H1 (cell line): ENCODE measurements around the gene LPP. TPM values are rescaled to one million over a fixed set of nuclear protein-coding genes. Genes with fewer than 3 reads are reported as not detected.

ENCODE experiments used
- CTCF ChIA-PET: fragments of 300-600 bp; sonication (Branson Sonifier 250); formaldehyde crosslinking; loops from one replicate; lab custom pipeline; 2021; ENCODE audit not compliant: partially characterized antibody; lab: Charles Lee
- POLR2A ChIA-PET: fragments of 300-600 bp; sonication (Branson Sonifier 250); formaldehyde crosslinking; loops from one replicate; lab custom pipeline; 2021; ENCODE audit warnings: inconsistent platforms; ENCODE audit not compliant: partially characterized antibody; lab: Charles Lee
- DNase-seq, 2 experiments: peaks; one replicate each; pipeline versions ENCODE4 v3.0.0 to v3.0.0-alpha.2; 2010 to 2022; ENCODE audit warnings: low spot score in 2 of 2, low read depth in 1 of 2, mixed read lengths in 1 of 2
- FAIRE-seq: peaks from 2 replicates; lab custom pipeline; 2011; peaks lifted over from hg19 to GRCh38; lab: Jason Lieb, UNC
- H2AFZ ChIP-seq: 2 replicates; pipeline ENCODE4 v1.8.1; 2012; ENCODE audit warnings: low read length, inconsistent platforms
- H2AK5ac ChIP-seq: 2 replicates; pipeline ENCODE4 v1.6.1; 2013; ENCODE audit warnings: low read depth, low read length
- H2BK120ac ChIP-seq: replicated peaks from 2 replicates; pipeline ENCODE3; 2013; ENCODE audit warnings: low read depth, low read length, inconsistent platforms
- H2BK12ac ChIP-seq: 2 replicates; pipeline ENCODE4 v1.6.1; 2013; ENCODE audit warnings: low read depth, low read length
- H2BK15ac ChIP-seq: 2 replicates; pipeline ENCODE4 v1.6.1; 2013; ENCODE audit warnings: low read length
- H2BK20ac ChIP-seq: 2 replicates; pipeline ENCODE4 v1.6.1; 2013; ENCODE audit warnings: low read length
- H2BK5ac ChIP-seq: 2 replicates; pipeline ENCODE4 v1.6.1; 2013; ENCODE audit warnings: low read depth, low read length
- H3K14ac ChIP-seq: 2 replicates; pipeline ENCODE4 v1.6.1; 2013; ENCODE audit warnings: inconsistent platforms; ENCODE audit not compliant: insufficient read length
- H3K18ac ChIP-seq: 2 replicates; pipeline ENCODE4 v1.6.1; 2013; ENCODE audit warnings: low read length; ENCODE audit errors: extremely low read depth
- H3K23ac ChIP-seq: 2 replicates; pipeline ENCODE4 v1.6.1; 2013; ENCODE audit warnings: inconsistent platforms; ENCODE audit not compliant: insufficient read length
- H3K23me2 ChIP-seq: 2 replicates; pipeline ENCODE4 v1.6.1; 2013; ENCODE audit warnings: low read depth, low read length
- H3K27ac ChIP-seq: 2 replicates; pipeline ENCODE4 v1.6.1; 2011; ENCODE audit warnings: low read depth, low read length, inconsistent platforms
- H3K27me3 ChIP-seq, 4 experiments: replicated peaks in 1 of 4; 1 replicate in 1 of 4; 2 replicates in 3 of 4; pipeline versions ENCODE4 v1.6.1 to v1.8.1; 2011 to 2013; ENCODE audit warnings: low read length in 3 of 4, mild to moderate bottlenecking in 3 of 4, inconsistent platforms in 2 of 4, mixed read lengths in 2 of 4, moderate library complexity in 1 of 4; ENCODE audit not compliant: control insufficient read depth in 3 of 4, insufficient read depth in 3 of 4; ENCODE audit errors: extremely low read depth in 1 of 4
- H3K36me3 ChIP-seq, 4 experiments: 2 replicates each; pipeline versions ENCODE4 v1.6.1 to v1.8.1; 2011 to 2013; ENCODE audit warnings: mild to moderate bottlenecking in 4 of 4, low read length in 3 of 4, moderate library complexity in 2 of 4, control low read depth in 1 of 4, inconsistent platforms in 1 of 4; ENCODE audit not compliant: insufficient read depth in 4 of 4, control insufficient read depth in 2 of 4
- H3K4ac ChIP-seq: replicated peaks from 2 replicates; pipeline ENCODE3; 2013; ENCODE audit warnings: low read length, low read depth, mixed read lengths, inconsistent platforms; ENCODE audit not compliant: insufficient read length
- H3K4me1 ChIP-seq, 4 experiments: replicated peaks in 1 of 4; 1 replicate in 1 of 4; 2 replicates in 3 of 4; pipeline versions ENCODE4 v1.6.1 to v1.8.1; 2011 to 2013; ENCODE audit warnings: low read length in 3 of 4, inconsistent platforms in 2 of 4, mixed read lengths in 1 of 4; ENCODE audit not compliant: insufficient read depth in 4 of 4, control insufficient read depth in 3 of 4
- H3K4me2 ChIP-seq, 2 experiments: 2 replicates each; pipeline versions ENCODE4 v1.6.1 to v1.8.1; 2011 to 2013; ENCODE audit warnings: low read depth in 2 of 2, low read length in 2 of 2, control low read depth in 1 of 2, inconsistent platforms in 1 of 2, mild to moderate bottlenecking in 1 of 2; ENCODE audit not compliant: insufficient read depth in 1 of 2
- H3K4me3 ChIP-seq, 4 experiments: fragments of 200-600, 300-600 bp in 1 of 4; sonication (generic), shearing (Covaris generic), sonication (Bioruptor Twin) in 1 of 4; 2 replicates each; pipeline versions ENCODE4 v1.5.1 to v1.8.1; 2011 to 2016; ENCODE audit warnings: low read length in 4 of 4, low read depth in 3 of 4, control low read depth in 2 of 4, inconsistent platforms in 2 of 4, mild to moderate bottlenecking in 2 of 4, mixed read lengths in 1 of 4, moderate library complexity in 1 of 4; ENCODE audit not compliant: insufficient read depth in 2 of 4; ENCODE audit errors: extremely low read depth in 1 of 4
- H3K56ac ChIP-seq: replicated peaks from 2 replicates; pipeline ENCODE3; 2013; ENCODE audit warnings: low read depth, mild to moderate bottlenecking, mixed read lengths, low read length, inconsistent platforms; ENCODE audit not compliant: insufficient read length
- H3K79me1 ChIP-seq: 2 replicates; pipeline ENCODE4 v1.6.1; 2013; ENCODE audit warnings: low read depth, low read length, control low read depth
- H3K79me2 ChIP-seq, 2 experiments: 2 replicates each; pipeline versions ENCODE4 v1.6.1 to v1.8.1; 2012 to 2013; ENCODE audit warnings: low read length in 2 of 2, mild to moderate bottlenecking in 2 of 2, inconsistent platforms in 1 of 2; ENCODE audit not compliant: insufficient read depth in 2 of 2, control insufficient read depth in 1 of 2
- H3K9ac ChIP-seq, 4 experiments: replicated peaks in 1 of 4; 1 replicate in 1 of 4; 2 replicates in 3 of 4; pipeline versions ENCODE4 v1.6.1 to v1.8.1; 2011 to 2013; ENCODE audit warnings: low read depth in 3 of 4, low read length in 3 of 4, control low read depth in 2 of 4, mild to moderate bottlenecking in 2 of 4, moderate library complexity in 2 of 4, inconsistent platforms in 1 of 4; ENCODE audit errors: extremely low read depth in 1 of 4
- H3K9me3 ChIP-seq, 2 experiments: 2 replicates each; pipeline versions ENCODE4 v1.6.1 to v1.8.1; 2012 to 2013; ENCODE audit warnings: mild to moderate bottlenecking in 2 of 2, moderate library complexity in 2 of 2, control low read depth in 1 of 2, inconsistent platforms in 1 of 2, low read depth in 1 of 2, low read length in 1 of 2, mixed read lengths in 1 of 2; ENCODE audit not compliant: insufficient read depth in 2 of 2
- H4K20me1 ChIP-seq, 2 experiments: replicated peaks in 1 of 2; 2 replicates each; pipeline versions ENCODE3 to v1.8.1; 2011 to 2013; ENCODE audit warnings: inconsistent platforms in 2 of 2, low read length in 2 of 2, mild to moderate bottlenecking in 1 of 2; ENCODE audit not compliant: insufficient read depth in 2 of 2, control insufficient read depth in 1 of 2
- H4K5ac ChIP-seq: 2 replicates; pipeline ENCODE4 v1.6.1; 2013; ENCODE audit warnings: low read length, low read depth, mixed read lengths, inconsistent platforms; ENCODE audit not compliant: insufficient read length
- H4K8ac ChIP-seq: 2 replicates; pipeline ENCODE4 v1.8.0; 2013; ENCODE audit warnings: mild to moderate bottlenecking, moderate library complexity, low read length, inconsistent platforms; ENCODE audit not compliant: insufficient read depth; ENCODE audit errors: extremely low read depth
- H4K91ac ChIP-seq: replicated peaks from 2 replicates; pipeline ENCODE3; 2013; ENCODE audit warnings: low read length, mixed read lengths, inconsistent platforms; ENCODE audit not compliant: insufficient read length
- CHD2 ChIP-seq: IDR thresholded peaks from 2 replicates; pipeline ENCODE4 v1.6.1; 2012; ENCODE audit warnings: low read length, improper control_type of control experiment
- FOSL1 ChIP-seq: IDR thresholded peaks from 2 replicates; pipeline ENCODE4 v1.6.1; 2011; ENCODE audit warnings: mild to moderate bottlenecking, low read depth, low read length, moderate library complexity; ENCODE audit not compliant: insufficient read depth
- GTF2F1 ChIP-seq: IDR thresholded peaks from 2 replicates; pipeline ENCODE4 v1.6.1; 2012; ENCODE audit warnings: low read depth, low read length, improper control_type of control experiment, borderline replicate concordance
- HDAC6 ChIP-seq: IDR thresholded peaks from one replicate; pipeline ENCODE4 v1.7.1; 2012; ENCODE audit warnings: low read depth, mild to moderate bottlenecking, inconsistent platforms, low read length, moderate library complexity
- RBBP5 ChIP-seq: IDR thresholded peaks from 2 replicates; pipeline ENCODE4 v1.7.1; 2012; ENCODE audit warnings: low read depth, mild to moderate bottlenecking, inconsistent platforms, low read length, moderate library complexity, borderline replicate concordance
- RXRA ChIP-seq: IDR thresholded peaks from 2 replicates; pipeline ENCODE4 v1.6.1; 2011; ENCODE audit warnings: low read depth, mild to moderate bottlenecking, low read length, moderate library complexity; ENCODE audit not compliant: insufficient read depth
- SAP30 ChIP-seq: fragments of 300-600 bp; sonication (generic); IDR thresholded peaks from 2 replicates; pipeline ENCODE4 v1.7.1; 2012; ENCODE audit warnings: low read length, moderate library complexity, mild to moderate bottlenecking, inconsistent platforms; ENCODE audit not compliant: insufficient read depth, insufficient replicate concordance
- TBP ChIP-seq: IDR thresholded peaks from 2 replicates; pipeline ENCODE4 v1.6.1; 2011; ENCODE audit warnings: low read depth, low read length, improper control_type of control experiment
- WGBS, 2 experiments: shearing (Covaris generic) in 1 of 2; methylation state at CpG; one replicate each; pipeline versions ENCODE4 v1.1.6 to v1.1.7; 2013 to 2015; ENCODE audit warnings: low lambda C conversion rate in 2 of 2, mixed read lengths in 2 of 2, inconsistent platforms in 1 of 2, low coverage in 1 of 2, missing lambda C conversion rate in 1 of 2; ENCODE audit not compliant: insufficient replicate concordance in 2 of 2, insufficient coverage in 1 of 2, insufficient read length in 1 of 2; ENCODE audit errors: extremely low coverage in 1 of 2, missing lambda C conversion rate in 1 of 2; 5-methylcytosine and 5-hydroxymethylcytosine counted together
- polyA plus RNA-seq, 7 experiments: library from polyadenylated mRNA; depleted of rRNA in 3 of 7; stranded (reverse) in 5 of 7; unstranded in 2 of 7; fragments of >200 nt in 5 of 7; fragments of 200-250 nt in 2 of 7; gene quantifications; 1 replicate in 5 of 7; 2 replicates in 1 of 7; 4 replicates in 1 of 7; pipeline versions ENCODE4 v1.2.1 to v1.2.3, GENCODE V29; 2011 to 2013; ENCODE audit warnings: missing spikeins in 2 of 7, mixed read lengths in 2 of 7
- total RNA-seq: library from RNA; stranded (reverse); fragmentation: NEBNext Ultra II Directional; extraction: Animal tissue kit (Norgen Biotek cat#: 25700); gene quantifications from 2 replicates; pipeline ENCODE4 v1.2.1, GENCODE V29; 2021

Gene LPP
- total and polyA plus RNA-seq, 2 of the 8 experiments (the other 6 are each of a cell fraction or from before 2014, with no cell fraction given), result 10.0 to 53.3 TPM

GRCh38 chr3:188227442-188227841 is 73.5 kb downstream of the LPP start:
- Histone ChIP-seq H3K27me3 (no peaks in the 10 kb centered on the region), H2AFZ (no peak overlapping the region), H3K9ac (no peak overlapping the region), H2BK120ac (no peak overlapping the region), H3K4me2 (no peak overlapping the region), H3K18ac (no peak overlapping the region), H3K4me1 (no peaks in the 10 kb centered on the region; a peak in 1 of 7 replicates), H4K91ac (no peak overlapping the region), H2BK20ac (no peak overlapping the region), H2BK5ac (no peak overlapping the region), H3K79me2 (peaks cover 0 to 17% of the 10 kb centered on the region in 2 experiments; a peak in 2 of 4 replicates), H3K79me1 (no peaks in the 10 kb centered on the region; the same call in 1 of the 2 replicates), H3K23me2 (no peaks in the 10 kb centered on the region), H3K9me3 (no peaks in the 10 kb centered on the region), H3K4me3 (no peak overlapping the region), H3K14ac (no peak overlapping the region), H3K23ac (no peak overlapping the region), H4K8ac (peak overlapping the region; percentile 7; the same call in 1 of the 2 replicates), H4K20me1 (no peaks in the 10 kb centered on the region), H3K4ac (no peak overlapping the region), H3K27ac (no peak overlapping the region), H2BK15ac (no peak overlapping the region), H3K36me3 (no peaks in the 10 kb centered on the region)
- CTCF ChIA-PET, result interaction anchor here (0.6 to 1.1 kb wide), 3 partner anchors 12 to 487 kb away, joined by 3 to 4 read pairs (median 3); no protein-coding TSS in a partner anchor
- POLR2A ChIA-PET, result no interaction called here
- FAIRE-seq (no peak), DNase-seq (no peak)
- TF ChIP-seq SAP30, result no peak
- TF ChIP-seq GTF2F1, result no peak
- no peak for TF ChIP-seq RBBP5
- no peak for TF ChIP-seq FOSL1
- no peak for TF ChIP-seq TBP
- TF ChIP-seq CHD2, result no peak
- no peak for TF ChIP-seq HDAC6
- TF ChIP-seq RXRA, result no peak
- TF ChIP-seq, all 59 proteins: peak for 0
- WGBS, 2 experiments, result 96% methylated on average over 3 of the region's 3 CpGs; no CpG with 5 or more reads in 1 of the 2 experiments
- H2AK5ac ChIP-seq, result no peak overlapping the region
- no peak overlapping the region for H4K5ac ChIP-seq
- H2BK12ac ChIP-seq, result no peak overlapping the region
- no peak overlapping the region for H3K56ac ChIP-seq
